GM19455 (cell line): ENCODE data around the gene TNFRSF11A.
A peak's percentile ranks its signal among the peaks of the same experiment; 100 is the strongest.

Source experiments
- ATAC-seq: cut with Tn5 transposase; IDR thresholded peaks from one replicate; pipeline ENCODE4 v1.9.1; 2021; ENCODE audit not compliant: unreplicated experiment

The TNFRSF11A gene

GRCh38 chr18:62324917-62325805 is at the start of gene TNFRSF11A:
TSS of gene TNFRSF11A (plus strand) at chr18:62325310. CDS start at chr18:62325353, 43 bp downstream.
- peak; percentile 68 for ATAC-seq

GRCh38 chr18:62277045-62277444 is 48.1 kb upstream of the TNFRSF11A start:
- no peak for ATAC-seq

GRCh38 chr18:62279561-62279960 is 45.5 kb upstream of the TNFRSF11A start:
- no peak for ATAC-seq

GRCh38 chr18:62280058-62280457 is 45.1 kb upstream of the TNFRSF11A start:
- no peak for ATAC-seq

GRCh38 chr18:62280786-62281185 is 44.3 kb upstream of the TNFRSF11A start:
- ATAC-seq: no peak

GRCh38 chr18:62281684-62282083 is 43.4 kb upstream of the TNFRSF11A start:
- no peak for ATAC-seq

GRCh38 chr18:62282188-62282629 is 42.9 kb upstream of the TNFRSF11A start:
- no peak for ATAC-seq

GRCh38 chr18:62284637-62285036 is 40.5 kb upstream of the TNFRSF11A start:
- no peak for ATAC-seq

- no peak for ATAC-seq
These were observed 39.8 kb upstream of the TNFRSF11A start for GRCh38 chr18:62285281-62285680.

- ATAC-seq: no peak
These were observed 37.1 kb upstream of the TNFRSF11A start for GRCh38 chr18:62287781-62288664.

GRCh38 chr18:62288665-62289008 is 36.5 kb upstream of the TNFRSF11A start:
- no peak for ATAC-seq

- no peak for ATAC-seq
These were observed 36.1 kb upstream of the TNFRSF11A start for GRCh38 chr18:62289047-62289446.

- no peak for ATAC-seq
These were observed 31.0 kb upstream of the TNFRSF11A start for GRCh38 chr18:62294073-62294472.

GRCh38 chr18:62300359-62300963 is 24.6 kb upstream of the TNFRSF11A start:
- no peak for ATAC-seq

- ATAC-seq: no peak
These were observed 23.8 kb upstream of the TNFRSF11A start for GRCh38 chr18:62301322-62301721.

- no peak for ATAC-seq
These were observed 12.3 kb upstream of the TNFRSF11A start for GRCh38 chr18:62312851-62313250.

GRCh38 chr18:62318228-62319180 is 6.6 kb upstream of the TNFRSF11A start:
- no peak for ATAC-seq

- ATAC-seq: no peak
These were observed 3.9 kb upstream of the TNFRSF11A start for GRCh38 chr18:62321201-62321600.

GRCh38 chr18:62323483-62324180 is 1.5 kb upstream of the TNFRSF11A start:
- no peak for ATAC-seq
